Spleen (tissue), 11 donors: ENCODE measurements around the gene PRKACG. TPM values are rescaled to one million over a fixed set of nuclear protein-coding genes. Genes with fewer than 3 reads are reported as not detected.

Experiments used
- DNase-seq: peaks from one replicate; pipeline ENCODE4 v3.0.0-alpha.2; 2020
- H3K27ac ChIP-seq, 8 donors: fragments of 200-600 bp; sonication (generic) in 7 of 8; 1 replicate in 4 of 8; 2 replicates in 4 of 8; pipeline versions ENCODE4 v1.5.0 to v1.8.0; 2016 to 2021; ENCODE audit warnings: inconsistent platforms in 4 of 8, mild to moderate bottlenecking in 4 of 8, moderate library complexity in 1 of 8
- H3K27me3 ChIP-seq, 7 donors: fragments of 200-600 bp; sonication (generic) in 6 of 7; replicated peaks in 1 of 7; 1 replicate in 4 of 7; 2 replicates in 3 of 7; pipeline versions ENCODE4 v1.5.0 to v1.8.0; 2016 to 2021; ENCODE audit warnings: inconsistent platforms in 3 of 7, mild to moderate bottlenecking in 1 of 7
- H3K36me3 ChIP-seq, 6 donors: fragments of 200-600 bp; sonication (generic) in 5 of 6; 1 replicate in 4 of 6; 2 replicates in 2 of 6; pipeline versions ENCODE4 v1.5.0 to v1.8.0; 2016 to 2021; ENCODE audit warnings: inconsistent platforms in 2 of 6
- H3K4me1 ChIP-seq, 6 donors: fragments of 200-600 bp; sonication (generic) in 5 of 6; 1 replicate in 3 of 6; 2 replicates in 3 of 6; pipeline versions ENCODE4 v1.5.0 to v1.8.0; 2016 to 2021; ENCODE audit warnings: inconsistent platforms in 3 of 6
- H3K4me3 ChIP-seq, 8 donors: fragments of 200-600 bp; sonication (generic) in 7 of 8; 1 replicate in 4 of 8; 2 replicates in 4 of 8; pipeline versions ENCODE4 v1.5.0 to v1.8.0; 2016 to 2021; ENCODE audit warnings: inconsistent platforms in 4 of 8, mild to moderate bottlenecking in 4 of 8, moderate library complexity in 2 of 8
- H3K9me3 ChIP-seq, 8 donors: fragments of 200-600 bp; sonication (generic) in 7 of 8; 1 replicate in 4 of 8; 2 replicates in 4 of 8; pipeline versions ENCODE4 v1.5.0 to v1.8.0; 2016 to 2021; ENCODE audit warnings: inconsistent platforms in 4 of 8
- POLR2A ChIP-seq, 3 donors: fragments of 450-650 bp; IDR thresholded peaks; one replicate each; pipeline ENCODE4 v1.5.1; 2017; ENCODE audit warnings: antibody characterized with exemption in 3 of 3, mild to moderate bottlenecking in 1 of 3
- POLR2AphosphoS5 ChIP-seq, 3 donors: sonication (generic); formaldehyde crosslinking; IDR thresholded peaks; one replicate each; pipeline ENCODE4 v1.5.1; 2017; ENCODE audit warnings: antibody characterized with exemption in 3 of 3
- WGBS, 5 donors: extraction: QIAGEN DNeasy Blood & Tissue Kit in 3 of 5; methylation state at CpG; one replicate each; pipeline versions ENCODE4 v1.1.5 to v1.1.7; 2013 to 2018; 5-methylcytosine and 5-hydroxymethylcytosine counted together
- intact Hi-C: fragments of 100-400 bp; cut with DNase I; formaldehyde crosslinking; loops from one replicate; pipeline ENCODE4 v1.15.0; 2023; ENCODE audit warnings: low total_unique reads
- polyA plus RNA-seq, 3 donors: library from polyadenylated mRNA; stranded (reverse); fragments of 200-250 nt; gene quantifications; one replicate each; pipeline ENCODE4 v1.2.1, GENCODE V29; 2013
- total RNA-seq, 7 donors: library from RNA; depleted of rRNA in 3 of 7; stranded (reverse); fragments of >200 nt in 3 of 7; fragmentation: NEBNext Ultra II Directional in 4 of 7; extraction: Animal tissue kit (Norgen Biotek cat#: 25700) in 4 of 7; gene quantifications; one replicate each; pipeline versions ENCODE4 v1.1.0 to v1.2.1, GENCODE V29; 2016 to 2021
- TF ChIP-seq, protein P1 (sequence below), 11 experiments: fragments of 200-600 bp in 7 of 11; fragments of 450-650 bp in 4 of 11; sonication (generic) in 4 of 11; IDR thresholded peaks in 8 of 11; conservative IDR thresholded peaks in 3 of 11; 1 replicate in 7 of 11; 2 replicates in 4 of 11; pipeline versions ENCODE4 v1.4.0 to v1.8.0; 2016 to 2021; ENCODE audit warnings: antibody characterized with exemption in 11 of 11, inconsistent platforms in 4 of 11, mild to moderate bottlenecking in 1 of 11
- donor health status: healthy with polysubstance abuse.
- donor health status: DM: no; HTN: no; CAD: no; lungs with moderate emphysema.
- donor health status: DM: no; HTN: no; CAD: no.
- donor health status: Bipolar disorder and iron deficiency.
- donor health status: healthy.
- donor health status: DM: no; HTN: no; CAD: no.
- donor health status: DM: yes; HTN: yes; CAD: no.

PRKACG gene
- total and polyA plus RNA-seq, 10 donors = not detected

DNA sequence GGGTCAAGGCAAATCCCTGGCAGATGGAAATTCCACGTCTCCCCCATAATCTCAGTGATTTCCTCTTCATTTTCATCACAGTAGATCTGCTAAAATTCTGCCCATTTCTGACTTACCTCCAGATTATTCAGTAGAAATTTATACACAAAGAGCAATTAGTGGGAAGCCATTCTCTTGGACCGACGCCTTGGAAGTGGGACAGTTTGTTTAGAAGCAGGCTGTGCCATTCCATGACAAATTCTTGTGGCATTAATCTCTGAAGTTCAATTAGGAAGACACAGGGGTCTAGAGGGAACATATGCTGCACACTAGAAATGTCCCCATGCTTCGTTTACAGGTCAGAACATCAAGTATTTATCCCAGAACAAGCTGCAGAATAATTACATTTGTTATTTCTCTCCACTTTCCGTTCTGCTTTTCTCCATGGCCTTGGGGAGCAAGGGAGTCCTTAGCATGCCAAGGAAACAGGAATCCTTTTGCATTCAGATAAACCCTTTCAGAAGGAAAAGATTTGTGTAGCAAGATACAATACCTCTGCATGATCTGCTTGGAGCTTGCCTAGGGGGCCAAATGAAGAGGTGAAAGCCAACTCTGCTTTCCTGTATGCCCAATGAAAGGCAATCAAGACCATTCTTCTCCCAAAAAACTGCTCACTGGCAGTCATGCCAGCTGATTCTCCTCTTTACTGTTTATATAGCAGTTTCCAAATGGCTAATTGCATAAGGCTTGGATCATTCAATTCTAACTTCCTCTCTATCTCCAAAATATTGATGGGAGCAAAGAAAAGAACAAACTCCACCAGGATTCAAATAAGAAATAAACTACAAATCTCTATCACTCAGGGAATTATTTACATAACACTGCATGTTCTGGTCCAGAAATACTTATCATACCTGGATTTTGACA is 2.5 kb upstream of the PRKACG start:
- no peak for DNase-seq
- peaks cover 0 to 25% (median 0%) of the 10 kb centered on the region in 6 donors for H3K4me1 ChIP-seq
- no peak overlapping the region for H3K27ac ChIP-seq
- TF ChIP-seq, protein P1, sequence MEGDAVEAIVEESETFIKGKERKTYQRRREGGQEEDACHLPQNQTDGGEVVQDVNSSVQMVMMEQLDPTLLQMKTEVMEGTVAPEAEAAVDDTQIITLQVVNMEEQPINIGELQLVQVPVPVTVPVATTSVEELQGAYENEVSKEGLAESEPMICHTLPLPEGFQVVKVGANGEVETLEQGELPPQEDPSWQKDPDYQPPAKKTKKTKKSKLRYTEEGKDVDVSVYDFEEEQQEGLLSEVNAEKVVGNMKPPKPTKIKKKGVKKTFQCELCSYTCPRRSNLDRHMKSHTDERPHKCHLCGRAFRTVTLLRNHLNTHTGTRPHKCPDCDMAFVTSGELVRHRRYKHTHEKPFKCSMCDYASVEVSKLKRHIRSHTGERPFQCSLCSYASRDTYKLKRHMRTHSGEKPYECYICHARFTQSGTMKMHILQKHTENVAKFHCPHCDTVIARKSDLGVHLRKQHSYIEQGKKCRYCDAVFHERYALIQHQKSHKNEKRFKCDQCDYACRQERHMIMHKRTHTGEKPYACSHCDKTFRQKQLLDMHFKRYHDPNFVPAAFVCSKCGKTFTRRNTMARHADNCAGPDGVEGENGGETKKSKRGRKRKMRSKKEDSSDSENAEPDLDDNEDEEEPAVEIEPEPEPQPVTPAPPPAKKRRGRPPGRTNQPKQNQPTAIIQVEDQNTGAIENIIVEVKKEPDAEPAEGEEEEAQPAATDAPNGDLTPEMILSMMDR (IDR thresholded peaks at IDR 0.05 in 8 of 11, conservative IDR thresholded peaks at IDR 0.05 in 3 of 11) = no peak
- TF ChIP-seq POLR2A (IDR thresholded peaks at IDR 0.05) = no peak
- TF ChIP-seq POLR2AphosphoS5 (IDR thresholded peaks at IDR 0.05) = no peak
- whole genome bisulfite sequencing, 5 donors = 65 to 82% (median 68%) methylated on average over 5 of the region's 5 CpGs
- intact Hi-C loops = no loop called here
- no peaks in the 10 kb centered on the region for H3K9me3 ChIP-seq
- H3K36me3 ChIP-seq = no peaks in the 10 kb centered on the region
- peaks cover 0 to 13% (median 0%) of the 10 kb centered on the region in 7 donors for H3K27me3 ChIP-seq
- H3K4me3 ChIP-seq = no peak overlapping the region

DNA sequence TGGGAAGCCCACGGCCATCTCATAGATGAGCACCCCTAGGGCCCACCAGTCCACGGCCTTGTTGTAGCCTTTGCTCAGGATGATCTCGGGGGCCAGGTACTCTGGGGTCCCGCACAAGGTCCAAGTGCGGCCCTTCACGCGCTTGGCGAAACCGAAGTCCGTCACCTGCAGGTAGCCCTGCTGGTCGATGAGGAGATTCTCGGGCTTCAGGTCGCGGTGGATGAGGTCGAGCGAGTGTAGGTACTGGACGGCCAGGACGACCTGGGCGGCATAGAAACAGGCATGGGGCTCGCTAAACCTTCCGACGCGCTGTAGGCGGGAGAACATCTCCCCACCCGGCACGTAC is 558 bp downstream of the PRKACG start:
- Histone ChIP-seq H3K27ac (no peak overlapping the region), H3K4me1 (peaks cover 0 to 15% (median 0%) of the 10 kb centered on the region in 6 donors), H3K4me3 (no peak overlapping the region), H3K36me3 (no peaks in the 10 kb centered on the region), H3K27me3 (peaks cover 0 to 13% (median 0%) of the 10 kb centered on the region in 7 donors), H3K9me3 (no peaks in the 10 kb centered on the region)
- no peak for DNase-seq
- intact Hi-C loops = no loop called here
- 91 to 97% (median 94%) methylated on average over 20 to 26 of the region's 26 CpGs for WGBS, 5 donors
- no peak for TF ChIP-seq POLR2A (IDR thresholded peaks at IDR 0.05)
- no peak for TF ChIP-seq POLR2AphosphoS5 (IDR thresholded peaks at IDR 0.05)
- TF ChIP-seq, protein P1 (IDR thresholded peaks at IDR 0.05 in 8 of 11, conservative IDR thresholded peaks at IDR 0.05 in 3 of 11) = no peak

DNA sequence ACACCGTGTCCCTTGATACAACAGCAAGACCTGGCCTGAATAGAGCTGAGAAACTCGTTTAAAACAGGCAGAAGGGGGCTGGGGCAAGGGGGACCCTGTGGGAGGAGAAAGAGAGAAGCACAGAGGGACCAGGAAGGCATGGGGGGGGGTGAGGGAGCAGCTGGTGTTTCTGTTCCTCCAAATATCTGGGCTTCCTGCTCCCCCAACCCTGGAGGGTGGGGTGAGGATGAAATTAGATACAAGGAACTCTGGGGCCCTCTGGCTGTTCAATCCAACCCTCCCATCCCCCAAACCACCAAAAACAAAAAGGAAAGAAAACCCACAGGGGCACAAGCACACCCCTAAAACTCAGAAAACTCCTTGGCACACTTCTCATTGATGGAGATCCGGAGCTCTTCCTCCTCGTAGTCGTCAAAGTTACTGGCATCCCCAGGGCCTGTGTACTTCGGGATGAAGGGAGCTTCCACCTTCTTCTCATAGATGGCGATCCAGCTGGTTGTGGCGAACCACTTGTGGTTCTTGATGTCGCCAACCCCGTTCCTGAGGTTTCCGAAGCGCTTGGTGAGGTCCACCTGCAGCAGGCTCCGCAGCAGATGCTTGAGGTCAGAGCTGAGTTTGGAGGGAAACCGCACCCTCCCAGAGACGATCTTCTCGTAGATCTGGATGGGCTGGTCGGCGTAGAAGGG is 1.1 kb downstream of the PRKACG start:
- DNase-seq = no peak
- 23 to 41% (median 34%) methylated on average over 10 to 18 of the region's 18 CpGs for WGBS, 5 donors
- no peak overlapping the region for H3K4me3 ChIP-seq
- TF ChIP-seq POLR2A (IDR thresholded peaks at IDR 0.05) (no peak), POLR2AphosphoS5 (IDR thresholded peaks at IDR 0.05) (no peak)
- TF ChIP-seq, protein P1 (IDR thresholded peaks at IDR 0.05 in 8 of 11, conservative IDR thresholded peaks at IDR 0.05 in 3 of 11) = no peak
- H3K27me3 ChIP-seq = peaks cover 0 to 13% (median 0%) of the 10 kb centered on the region in 7 donors
- peaks cover 0 to 15% (median 0%) of the 10 kb centered on the region in 6 donors for H3K4me1 ChIP-seq
- no peak overlapping the region for H3K27ac ChIP-seq
- intact Hi-C loops = no loop called here
- no peaks in the 10 kb centered on the region for H3K36me3 ChIP-seq
- no peaks in the 10 kb centered on the region for H3K9me3 ChIP-seq

DNA sequence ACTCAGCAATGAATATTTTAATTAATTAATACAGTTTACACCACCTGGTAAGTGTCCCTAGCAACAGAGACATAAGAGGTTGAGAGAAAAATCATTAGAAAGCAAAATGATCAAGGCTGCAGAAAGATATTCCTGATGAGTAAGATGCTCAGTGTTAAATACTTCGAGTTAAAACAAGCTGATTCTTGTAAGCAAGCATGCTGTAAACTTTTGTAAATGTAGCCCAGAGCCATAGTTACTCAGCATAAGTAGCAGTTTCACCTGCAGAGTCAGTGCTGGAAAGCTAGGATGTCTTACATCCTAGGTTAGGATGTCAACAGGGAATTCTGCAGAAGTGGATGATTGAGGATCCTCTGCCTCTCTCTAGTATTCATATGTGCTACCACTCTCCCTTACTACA is 4.2 kb downstream of the PRKACG start:
- Histone ChIP-seq H3K36me3 (no peaks in the 10 kb centered on the region), H3K9me3 (no peaks in the 10 kb centered on the region), H3K27me3 (peaks cover 0 to 13% (median 0%) of the 10 kb centered on the region in 7 donors), H3K27ac (no peak overlapping the region), H3K4me3 (no peak overlapping the region), H3K4me1 (peaks cover 0 to 15% (median 0%) of the 10 kb centered on the region in 6 donors)
- intact Hi-C loops = loop anchor here (10.0 kb wide), 1 partner anchor 425 kb away; no protein-coding TSS in a partner anchor
- 58 to 94% (median 75%) methylated on average over 1 of the region's 1 CpG for WGBS, 5 donors
- TF ChIP-seq POLR2A (IDR thresholded peaks at IDR 0.05) (no peak), POLR2AphosphoS5 (IDR thresholded peaks at IDR 0.05) (no peak)
- TF ChIP-seq, protein P1 (IDR thresholded peaks at IDR 0.05 in 8 of 11, conservative IDR thresholded peaks at IDR 0.05 in 3 of 11) = no peak
- no peak for DNase-seq
